Lung (tissue), 12 donors: ENCODE measurements around the gene CHAC2. TPM values are rescaled to one million over a fixed set of nuclear protein-coding genes. Genes with fewer than 3 reads are reported as not detected.
A peak's percentile ranks its signal among the peaks of the same experiment; 100 is the strongest.

ENCODE experiments used
- ATAC-seq: fragments of 200-7000 bp; cut with Tn5 transposase; one replicate; pipeline ENCODE4 v1.9.1; 2020; ENCODE audit warnings: moderate number of reproducible peaks; ENCODE audit not compliant: insufficient read depth, low FRiP score
- DNase-seq, 3 donors: peaks; one replicate each; pipeline ENCODE4 v3.0.0-alpha.2; 2013 to 2017
- H3K27ac ChIP-seq, 2 donors: one replicate each; pipeline ENCODE4 v1.5.1; 2013; ENCODE audit warnings: mild to moderate bottlenecking in 2 of 2, moderate library complexity in 2 of 2, control low read depth in 1 of 2, inconsistent platforms in 1 of 2, low read depth in 1 of 2, low read length in 1 of 2
- H3K27me3 ChIP-seq, 3 donors: one replicate each; pipeline ENCODE4 v1.5.1; 2013; ENCODE audit warnings: low read length in 2 of 3; ENCODE audit not compliant: control insufficient read depth in 3 of 3, insufficient read depth in 3 of 3
- H3K36me3 ChIP-seq, 4 donors: one replicate each; pipeline ENCODE4 v1.5.1; 2013; ENCODE audit warnings: low read length in 4 of 4, mild to moderate bottlenecking in 1 of 4, moderate library complexity in 1 of 4; ENCODE audit not compliant: control insufficient read depth in 4 of 4, insufficient read depth in 4 of 4
- H3K4me1 ChIP-seq, 5 donors: one replicate each; pipeline ENCODE4 v1.5.1; 2013; ENCODE audit warnings: low read length in 5 of 5, mild to moderate bottlenecking in 2 of 5, moderate library complexity in 1 of 5; ENCODE audit not compliant: control insufficient read depth in 5 of 5, insufficient read depth in 5 of 5
- H3K4me3 ChIP-seq: one replicate; pipeline ENCODE4 v1.5.1; 2013; ENCODE audit warnings: mild to moderate bottlenecking, control low read depth, moderate library complexity
- H3K9ac ChIP-seq, 2 donors: one replicate each; pipeline ENCODE4 v1.5.1; 2013; ENCODE audit warnings: low read length in 2 of 2, control low read depth in 1 of 2; ENCODE audit not compliant: insufficient read depth in 1 of 2
- H3K9me3 ChIP-seq, 4 donors: one replicate each; pipeline ENCODE4 v1.5.1; 2013; ENCODE audit warnings: low read length in 3 of 4, mild to moderate bottlenecking in 1 of 4, moderate library complexity in 1 of 4; ENCODE audit not compliant: control insufficient read depth in 4 of 4, insufficient read depth in 3 of 4
- CTCF ChIP-seq: IDR thresholded peaks from 2 replicates; pipeline ENCODE4 v1.5.1; 2012; ENCODE audit warnings: mild to moderate bottlenecking; ENCODE audit errors: control extremely low read depth, extremely low read depth
- WGBS, 2 donors: extraction: QIAGEN DNeasy Blood & Tissue Kit; methylation state at CpG; one replicate each; pipeline ENCODE4 v1.1.7; 2013; 5-methylcytosine and 5-hydroxymethylcytosine counted together
- polyA plus RNA-seq, 2 donors: library from polyadenylated mRNA; stranded (reverse); fragments of 200-250 nt; gene quantifications; one replicate each; pipeline ENCODE4 v1.2.1, GENCODE V29; 2013
- total RNA-seq, 2 donors: library from RNA; depleted of rRNA in 1 of 2; stranded (reverse); fragments of >200 nt in 1 of 2; gene quantifications; one replicate each; pipeline ENCODE4 v1.2.1, GENCODE V29; 2014 to 2021
- donor health status: control.
- donor health status: control.
- donor health status: Bipolar disorder and iron deficiency.
- donor health status: healthy.
- donor health status: DM: yes; HTN: yes; CAD: no.

The CHAC2 gene
- total and polyA plus RNA-seq, 4 donors = 1.6 to 5.4 (median 4.4) TPM

GRCh38 chr2:53751728-53752127 lies 15.9 kb upstream of the CHAC2 start:
- Histone ChIP-seq H3K9me3 (peaks cover 0 to 2% (median 0%) of the 10 kb centered on the region in 4 donors), H3K9ac (no peak overlapping the region), H3K27me3 (no peaks in the 10 kb centered on the region), H3K4me1 (no peaks in the 10 kb centered on the region), H3K27ac (no peak overlapping the region), H3K4me3 (no peak overlapping the region), H3K36me3 (peaks cover 4 to 16% (median 7%) of the 10 kb centered on the region in 4 donors)
- WGBS, 2 donors = 80 to 100% methylated on average over 1 of the region's 1 CpG
- TF ChIP-seq CTCF = no peak
- DNase-seq (no peak), ATAC-seq (no peak)

- Histone ChIP-seq H3K9me3 (peaks cover 0 to 3% (median 0%) of the 10 kb centered on the region in 4 donors), H3K27ac (no peak overlapping the region), H3K4me1 (no peaks in the 10 kb centered on the region), H3K4me3 (no peak overlapping the region), H3K27me3 (no peaks in the 10 kb centered on the region), H3K9ac (no peak overlapping the region), H3K36me3 (peaks cover 4 to 20% (median 8%) of the 10 kb centered on the region in 4 donors)
- DNase-seq (no peak), ATAC-seq (no peak)
- TF ChIP-seq CTCF = no peak
- 92 to 93% methylated on average over 4 of the region's 4 CpGs for WGBS, 2 donors
Measured at GRCh38 chr2:53752385-53752784, 15.2 kb upstream of the CHAC2 start.

GRCh38 chr2:53753041-53753440 lies 14.6 kb upstream of the CHAC2 start:
- H3K4me1 ChIP-seq = no peaks in the 10 kb centered on the region
- H3K9me3 ChIP-seq = peaks cover 0 to 3% (median 0%) of the 10 kb centered on the region in 4 donors
- H3K9ac ChIP-seq = no peak overlapping the region
- peaks cover 4 to 17% (median 8%) of the 10 kb centered on the region in 4 donors for H3K36me3 ChIP-seq
- no peak overlapping the region for H3K27ac ChIP-seq
- no peaks in the 10 kb centered on the region for H3K27me3 ChIP-seq
- ATAC-seq = no peak
- no peak for TF ChIP-seq CTCF
- no peak for DNase-seq
- no peak overlapping the region for H3K4me3 ChIP-seq

GRCh38 chr2:53755121-53755520 lies 12.5 kb upstream of the CHAC2 start:
- Histone ChIP-seq H3K9me3 (peaks cover 0 to 3% (median 0%) of the 10 kb centered on the region in 4 donors), H3K36me3 (peaks cover 4 to 15% (median 10%) of the 10 kb centered on the region in 4 donors), H3K9ac (no peak overlapping the region), H3K27me3 (no peaks in the 10 kb centered on the region), H3K4me3 (no peak overlapping the region), H3K4me1 (no peaks in the 10 kb centered on the region), H3K27ac (no peak overlapping the region)
- TF ChIP-seq CTCF = no peak
- 56 to 74% methylated on average over 2 of the region's 2 CpGs for WGBS, 2 donors
- ATAC-seq = peak; percentile 49
- no peak for DNase-seq
